ENCODE measurements around the gene UGT1A3. TPM values are rescaled to one million over a fixed set of nuclear protein-coding genes. Genes with fewer than 3 reads are reported as not detected.

The UGT1A3 gene
- not detected in 2 replicates for total RNA-seq

GRCh38 chr2:233728723-233729301, at the start of gene UGT1A3:
Gene UGT1A3, plus strand, starts transcription at chr2:233729042. Its CDS starts 85 bp downstream, at chr2:233729127.

GRCh38 chr2:233681521-233682099, 47.2 kb upstream of the UGT1A3 start, which contains the start of gene UGT1A7:
Gene UGT1A7, plus strand, starts transcription at chr2:233681901. Its CDS starts 37 bp downstream, at chr2:233681938.

GRCh38 chr2:233692648-233693047, 36.2 kb upstream of the UGT1A3 start, which contains the start of gene UGT1A6:
Gene UGT1A6, plus strand, starts transcription at chr2:233692890. Its CDS starts 115 bp downstream, at chr2:233693005.

GRCh38 chr2:233712611-233713261, 16.1 kb upstream of the UGT1A3 start, which contains the start of gene UGT1A5:
Gene UGT1A5, plus strand, starts transcription at chr2:233712907. Its CDS starts 85 bp downstream, at chr2:233712992.

GRCh38 chr2:233718552-233718951, 10.3 kb upstream of the UGT1A3 start, which contains the start of gene UGT1A4:
Gene UGT1A4, plus strand, starts transcription at chr2:233718736. Its CDS starts 85 bp downstream, at chr2:233718821.

GRCh38 chr2:233760043-233760442, 31.2 kb downstream of the UGT1A3 start, which contains the start of gene UGT1A1:
Gene UGT1A1, plus strand, starts transcription at chr2:233760270. Its CDS starts 18 bp downstream, at chr2:233760288.

GRCh38 chr2:233778030-233778429, 49.2 kb downstream of the UGT1A3 start, which contains the start of gene MROH2A:
Gene MROH2A, plus strand, starts transcription at chr2:233778330. Its CDS starts 1,029 bp downstream, at chr2:233779359.

Other genes starting within 250 kb of the UGT1A3 start
- gene USP40, start 162.3 kb upstream of the UGT1A3 start, total RNA-seq: 31.3 and 38.5 TPM in 2 replicates
- gene UGT1A8, start 111.4 kb upstream of the UGT1A3 start, total RNA-seq: not detected in 2 replicates
- gene UGT1A10, start 92.6 kb upstream of the UGT1A3 start, total RNA-seq: not detected in 2 replicates
- not detected in 2 replicates for gene UGT1A9, start 57.1 kb upstream of the UGT1A3 start, total RNA-seq
- gene UGT1A7, start 47.1 kb upstream of the UGT1A3 start, total RNA-seq: not detected in 2 replicates
- not detected in 2 replicates for gene UGT1A6, start 36.2 kb upstream of the UGT1A3 start, total RNA-seq
- not detected in 2 replicates for gene UGT1A5, start 16.1 kb upstream of the UGT1A3 start, total RNA-seq
- not detected in 2 replicates for gene UGT1A4, start 10.3 kb upstream of the UGT1A3 start, total RNA-seq
- gene UGT1A1, start 31.2 kb downstream of the UGT1A3 start, total RNA-seq: not detected in 2 replicates
- not detected in 2 replicates for gene MROH2A, start 49.3 kb downstream of the UGT1A3 start, total RNA-seq
- 1.5 and 21.8 TPM in 2 replicates for gene HJURP, start 125.5 kb downstream of the UGT1A3 start, total RNA-seq
- gene TRPM8, start 188.3 kb downstream of the UGT1A3 start, total RNA-seq: 0.29 and 0.50 TPM in 2 replicates

Measured in smooth muscle cell of trachea (primary cell).